ENCODE data around the gene ERP44.
A peak's percentile ranks its signal among the peaks of the same experiment; 100 is the strongest.
"Not testable (repeated sequence)": the region's sequence is repeated elsewhere in the genome, so short reads cannot be mapped to it uniquely, and the experiment has no call there.

ERP44 gene

DNA sequence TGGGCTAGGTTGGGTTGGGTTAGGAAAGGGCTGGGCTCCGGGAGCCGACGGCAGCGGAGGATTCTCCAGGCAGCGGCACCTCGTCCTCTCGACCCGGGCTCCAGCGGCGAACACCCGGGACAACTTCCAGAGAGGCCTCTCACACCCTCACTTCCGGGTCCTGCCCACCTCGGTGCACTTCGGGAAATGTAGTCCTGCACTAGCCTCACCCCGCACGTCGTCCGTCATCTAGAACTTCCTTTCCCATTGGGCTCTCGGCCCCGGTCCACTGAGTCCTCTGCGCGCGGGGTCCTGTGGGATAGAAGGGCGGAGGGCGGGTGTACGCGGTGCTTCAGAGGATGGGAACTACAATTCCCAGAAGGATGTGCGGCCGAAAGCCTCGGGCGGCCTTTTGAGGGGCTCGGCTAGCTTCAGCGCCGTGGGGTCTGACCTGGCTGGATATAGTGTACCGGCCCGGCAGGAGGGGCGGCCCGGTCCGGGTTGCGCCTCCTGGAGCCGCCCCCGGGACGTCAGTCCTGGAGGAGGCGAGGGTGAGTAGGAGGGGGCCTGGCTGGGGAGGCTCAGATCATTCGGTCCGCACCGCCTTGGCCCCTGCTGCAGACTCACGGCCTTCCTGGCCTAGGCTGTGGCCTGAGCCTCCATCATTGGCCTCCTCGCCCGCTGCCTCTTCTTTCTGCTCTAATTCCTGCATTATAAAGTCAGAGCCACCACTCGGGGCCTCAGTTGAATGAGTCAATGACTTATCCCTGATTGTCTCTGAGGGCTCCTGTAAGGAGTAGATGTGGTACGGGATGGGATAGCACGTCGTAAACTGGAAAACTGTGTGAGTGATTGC is at the start of gene ERP44, which contains the start of gene INVS:
TSS of gene ERP44 (minus strand) at position 114 of the 835 bp plus-strand sequence. CDS start 160 bp downstream, outside the sequence.
TSS of gene INVS (plus strand) at position 357 of the 835 bp plus-strand sequence. CDS start 5,279 bp downstream, outside the sequence.
- peak; percentile 98 for DNase-seq

DNA sequence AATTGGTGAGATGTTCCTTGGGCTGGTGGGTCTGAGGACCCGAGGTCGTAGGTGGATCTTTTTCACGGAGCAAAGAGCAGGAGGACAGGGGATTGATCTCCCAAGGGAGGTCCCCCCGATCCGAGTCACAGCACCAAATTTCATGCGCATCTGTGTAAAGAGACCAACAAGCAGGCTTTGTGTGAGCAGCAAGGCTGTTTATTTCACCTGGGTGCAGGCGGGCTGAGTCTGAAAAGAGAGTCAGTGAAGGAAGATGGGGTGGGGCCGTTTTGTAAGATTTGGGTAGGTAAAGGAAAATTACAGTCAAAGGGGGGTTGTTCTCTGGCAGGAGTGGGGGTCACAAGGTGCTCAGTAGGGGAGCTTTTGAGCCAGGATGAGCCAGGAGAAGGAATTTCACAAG is 47.2 kb upstream of the ERP44 start:
- not testable (repeated sequence) for DNase-seq

DNA sequence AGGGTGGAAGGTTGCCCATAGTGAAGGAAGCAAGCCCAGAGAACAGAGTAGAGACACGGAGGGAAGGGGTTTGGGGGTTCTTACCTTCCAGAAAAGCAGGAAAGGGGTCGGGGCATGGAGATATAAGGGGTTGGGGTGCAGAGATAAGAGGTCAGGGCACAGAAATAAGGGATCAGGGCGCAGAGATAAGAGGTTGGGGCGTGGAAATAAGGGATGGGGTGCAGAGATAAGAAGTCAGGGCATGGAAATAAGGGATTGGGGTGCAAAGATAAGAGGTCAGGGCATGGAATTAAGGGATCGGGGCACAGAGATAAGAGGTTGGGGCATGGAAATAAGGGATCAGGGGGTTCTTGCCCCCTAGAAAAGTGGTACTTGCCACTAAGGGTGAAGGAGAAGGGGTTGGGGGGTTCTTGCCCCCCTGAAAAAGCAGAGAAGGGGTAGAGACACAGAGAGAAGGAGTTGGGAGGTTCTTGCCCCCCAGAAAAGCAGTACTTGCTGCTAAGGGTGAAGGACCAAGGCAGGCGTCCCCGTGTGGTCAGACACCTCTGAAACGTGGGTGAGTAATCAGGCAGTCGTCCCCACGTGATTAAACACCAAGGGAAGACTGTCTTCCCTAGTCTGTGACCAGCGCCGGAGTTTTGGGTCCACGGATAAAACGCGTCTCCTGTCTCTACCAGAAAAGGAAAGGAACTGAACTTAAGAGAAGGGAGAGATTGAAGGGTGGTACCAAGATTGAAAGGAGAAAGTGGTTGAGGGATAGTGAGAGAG is 46.6 kb upstream of the ERP44 start:
- not testable (repeated sequence) for DNase-seq

DNA sequence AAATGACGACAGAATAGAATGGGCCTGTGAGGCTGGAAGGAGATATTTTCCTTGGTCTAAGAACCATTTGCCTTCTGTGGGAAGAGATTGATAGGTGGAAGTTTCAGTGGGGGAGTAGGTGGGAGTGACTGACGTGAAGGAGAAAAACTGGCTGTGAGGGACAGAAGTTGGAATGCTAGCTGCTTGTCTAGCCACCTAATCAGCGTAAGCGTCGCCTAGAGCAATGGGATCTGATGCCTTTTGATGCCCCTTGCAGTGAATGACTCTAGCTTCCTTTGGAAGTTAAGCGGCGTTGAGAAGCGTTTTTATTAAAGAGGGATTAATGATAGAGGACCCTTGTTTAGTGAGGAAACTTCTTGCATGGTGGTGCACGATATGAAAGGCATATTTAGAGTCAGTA is 43.1 kb upstream of the ERP44 start:
- DNase-seq, result not testable (repeated sequence)

DNA sequence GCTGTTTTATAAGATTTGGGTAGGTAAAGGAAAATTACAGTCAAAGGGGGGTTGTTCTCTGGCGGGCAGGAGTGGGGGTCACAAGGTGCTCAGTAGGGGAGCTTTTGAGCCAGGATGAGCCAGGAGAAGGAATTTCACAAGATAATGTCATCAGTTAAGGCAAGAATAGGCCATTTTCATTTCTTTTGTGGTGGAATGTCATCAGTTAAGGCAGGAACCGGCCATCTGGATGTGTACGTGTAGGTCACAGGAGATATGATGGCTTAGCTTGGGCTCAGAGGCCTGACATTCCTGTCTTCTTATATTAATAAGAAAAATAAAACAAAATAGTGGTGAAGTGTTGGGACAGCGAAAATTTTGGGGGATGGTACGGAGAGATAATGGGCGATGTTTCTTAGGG is 41.5 kb upstream of the ERP44 start:
- not testable (repeated sequence) for DNase-seq

DNA sequence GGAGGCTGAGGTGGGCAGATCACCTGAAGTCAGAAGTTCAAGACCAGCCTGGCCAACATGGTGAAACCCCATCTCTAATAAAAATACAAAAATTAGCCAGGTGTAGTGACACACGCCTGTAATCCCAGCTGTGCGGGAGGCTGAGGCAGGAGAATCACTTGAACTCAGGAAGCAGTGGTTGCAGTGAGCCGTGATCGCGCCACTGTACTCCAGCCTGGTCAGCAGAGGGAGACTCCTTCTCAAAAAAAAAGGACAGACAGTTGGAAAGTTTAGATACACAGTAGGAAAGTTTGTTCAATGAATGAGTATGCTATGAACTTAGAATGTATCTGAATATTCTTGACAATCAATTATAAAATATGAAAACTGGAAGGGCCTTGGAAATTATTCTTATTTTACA is 38.0 kb upstream of the ERP44 start:
- DNase-seq, result not testable (repeated sequence)

DNA sequence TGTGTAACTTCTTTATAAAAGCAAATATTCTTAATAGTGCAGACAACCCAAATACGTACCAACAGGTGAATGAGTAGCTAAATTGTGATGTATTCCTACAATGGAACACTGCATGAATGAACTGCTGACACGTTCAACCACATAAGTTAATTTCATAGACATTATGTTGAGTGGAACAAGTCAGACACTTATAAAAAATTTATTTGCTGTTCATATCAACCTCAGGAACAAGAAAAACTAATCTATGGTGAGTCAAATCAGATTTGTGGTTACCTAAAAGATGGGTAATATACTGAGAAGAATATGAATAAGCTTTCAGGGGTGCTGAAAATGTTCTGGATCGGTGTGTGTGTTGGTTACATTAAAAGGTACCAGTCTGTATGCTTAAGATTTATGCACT is 35.9 kb upstream of the ERP44 start:
- no peak for DNase-seq

DNA sequence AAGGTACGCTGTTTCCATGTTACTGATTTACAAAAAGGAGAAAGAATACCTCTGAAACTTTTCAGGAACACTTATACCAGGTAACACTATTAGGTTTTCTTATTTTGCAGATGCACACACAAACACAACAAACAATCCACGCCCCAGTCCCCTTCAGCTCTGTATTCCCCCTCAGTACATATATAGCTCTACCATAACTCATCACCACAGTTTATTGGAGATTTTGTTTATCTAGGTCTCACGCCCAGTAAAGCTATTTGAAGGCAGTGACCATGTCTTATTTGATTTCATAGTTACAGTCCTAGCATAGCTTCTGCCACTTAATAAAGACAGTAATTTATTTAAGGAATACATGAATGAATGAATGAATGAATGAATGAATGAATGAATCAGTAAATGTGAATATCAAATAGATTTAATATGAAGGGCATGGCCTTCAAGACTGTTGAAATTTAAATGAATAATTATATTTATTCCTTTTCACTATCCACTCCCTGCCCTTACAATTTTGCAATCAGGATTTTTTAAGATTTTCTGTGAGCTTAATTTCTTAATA is 33.2 kb upstream of the ERP44 start:
- DNase-seq, result no peak

DNA sequence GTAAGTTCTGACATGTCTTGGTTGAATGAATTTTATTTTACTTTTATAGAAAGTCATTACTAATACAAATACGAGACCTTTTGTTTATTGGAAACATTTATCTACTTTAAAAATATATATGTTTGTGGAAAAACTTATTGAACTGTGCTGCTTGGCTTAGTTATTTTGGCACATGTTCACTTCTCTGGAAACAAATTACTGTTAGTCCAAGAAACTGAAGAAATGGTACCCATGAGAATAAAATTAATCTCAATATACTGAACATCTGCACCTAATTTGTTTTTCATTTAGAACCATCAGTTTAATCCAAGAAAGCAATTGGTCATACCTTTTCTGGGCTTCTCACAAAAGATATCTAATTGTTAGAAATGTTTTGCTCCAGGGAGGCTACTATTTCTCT is 32.4 kb upstream of the ERP44 start:
- DNase-seq, result no peak

DNA sequence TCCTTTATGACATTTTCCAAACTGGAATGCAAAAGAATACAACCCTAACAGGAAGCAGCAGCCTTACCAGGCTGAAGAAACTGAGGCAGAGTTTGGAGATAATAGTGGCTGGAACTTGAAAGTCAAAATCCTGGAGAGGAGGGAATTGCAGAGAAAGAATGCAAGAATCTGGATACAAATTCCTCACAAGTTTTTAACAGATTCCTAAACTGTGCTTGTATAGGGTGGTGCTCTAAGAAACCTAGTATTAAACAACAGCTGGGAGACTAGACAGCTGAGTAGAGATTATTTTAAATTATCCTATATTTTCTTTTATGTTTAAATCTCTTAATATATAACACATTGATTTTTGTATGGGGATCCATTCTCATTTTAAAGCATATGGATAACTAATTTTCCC is 31.0 kb upstream of the ERP44 start:
- DNase-seq, result no peak

DNA sequence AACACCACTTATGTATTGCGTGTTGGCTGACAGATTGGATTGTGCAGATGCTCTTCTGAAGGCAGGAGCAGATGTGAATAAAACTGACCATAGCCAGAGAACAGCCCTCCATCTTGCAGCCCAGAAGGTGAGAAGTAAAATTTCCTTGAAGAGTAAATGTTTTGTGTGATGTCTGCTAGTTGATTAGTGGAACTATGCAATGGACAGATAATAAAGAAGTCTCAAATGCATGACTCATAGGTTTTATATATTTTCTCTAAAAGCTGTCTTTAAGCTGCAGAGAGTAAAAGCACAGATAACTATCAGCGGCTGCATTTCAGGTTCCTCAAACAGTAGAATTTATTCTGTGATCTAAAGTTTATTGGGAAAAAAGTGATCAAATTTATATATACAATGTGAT is 27.6 kb upstream of the ERP44 start:
- DNase-seq, result no peak

DNA sequence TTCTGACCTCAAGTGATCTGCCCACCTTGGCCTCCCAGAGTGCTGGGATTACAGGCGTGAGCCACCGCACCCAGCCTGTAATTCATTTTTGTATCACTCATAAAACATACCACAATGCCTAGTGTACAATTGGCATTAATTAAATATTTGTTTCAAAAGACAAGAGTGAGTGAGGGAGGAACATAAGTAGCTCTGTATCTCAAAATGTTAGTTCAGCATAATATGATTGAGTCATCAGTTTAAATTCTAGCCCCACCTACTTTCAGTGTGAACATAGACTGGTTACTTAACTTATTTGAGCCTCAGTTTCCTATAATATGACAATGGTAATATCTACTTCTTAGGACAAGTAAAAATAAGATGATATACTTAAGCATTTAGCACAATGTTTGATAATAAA is 27.1 kb upstream of the ERP44 start:
- no peak for DNase-seq

DNA sequence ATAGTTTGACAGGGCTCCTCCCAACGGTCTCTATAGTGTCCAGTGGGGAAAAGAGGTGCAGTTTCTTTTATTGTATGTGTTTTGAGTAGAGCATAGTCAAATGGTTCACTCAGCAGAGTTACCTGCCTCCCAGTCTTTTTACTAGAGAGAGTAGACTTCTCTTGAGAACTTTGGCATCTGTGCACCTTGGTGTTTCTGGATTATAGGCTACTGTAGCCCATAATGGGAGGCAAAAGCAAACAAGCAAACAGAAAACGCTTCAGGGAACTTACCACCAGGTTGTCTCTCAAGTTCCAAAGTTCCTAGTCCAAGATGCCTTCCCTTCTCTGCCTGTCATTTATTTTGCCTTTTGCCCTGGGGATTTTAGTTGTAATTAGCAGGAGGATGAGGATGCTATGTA is 26.4 kb upstream of the ERP44 start:
- no peak for DNase-seq

DNA sequence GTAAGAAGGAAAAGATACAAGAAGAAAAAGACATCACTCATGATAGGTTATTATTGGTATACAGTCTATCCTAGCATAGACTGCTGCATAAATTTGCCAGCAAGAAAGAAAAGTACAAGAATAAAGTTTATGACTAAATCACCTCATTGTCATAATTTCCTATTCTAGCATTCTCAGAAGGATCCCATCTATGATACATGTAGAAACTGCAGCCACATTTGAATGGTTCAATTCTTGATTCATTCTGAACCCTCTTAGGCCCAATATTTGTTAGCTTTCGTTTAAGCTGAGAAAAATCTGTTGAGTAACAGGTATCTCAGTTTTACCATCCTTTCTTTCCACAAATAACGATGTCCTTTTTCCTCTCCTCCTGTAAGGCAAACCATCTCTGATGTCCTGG is 21.5 kb upstream of the ERP44 start:
- DNase-seq, result no peak

DNA sequence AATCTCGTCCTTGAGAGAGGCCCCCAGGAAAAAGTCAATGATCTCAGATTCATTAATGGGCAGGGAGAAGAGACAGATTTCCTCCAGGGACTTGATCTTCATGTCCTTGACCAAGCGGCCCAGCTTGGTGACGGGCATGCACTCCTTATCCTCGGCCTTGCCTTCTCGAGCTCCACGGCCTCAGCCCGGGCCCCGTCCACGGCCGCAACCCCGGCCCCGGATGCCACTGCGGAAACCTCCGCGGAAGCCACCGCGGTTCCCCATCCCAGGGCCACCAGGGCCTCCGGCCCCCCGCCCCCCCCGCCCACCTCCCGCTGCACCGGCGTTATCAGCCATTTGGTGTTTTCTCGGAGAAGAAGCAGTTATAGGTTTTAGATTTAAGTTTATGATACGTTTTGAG is 18.5 kb upstream of the ERP44 start:
- no peak for DNase-seq

DNA sequence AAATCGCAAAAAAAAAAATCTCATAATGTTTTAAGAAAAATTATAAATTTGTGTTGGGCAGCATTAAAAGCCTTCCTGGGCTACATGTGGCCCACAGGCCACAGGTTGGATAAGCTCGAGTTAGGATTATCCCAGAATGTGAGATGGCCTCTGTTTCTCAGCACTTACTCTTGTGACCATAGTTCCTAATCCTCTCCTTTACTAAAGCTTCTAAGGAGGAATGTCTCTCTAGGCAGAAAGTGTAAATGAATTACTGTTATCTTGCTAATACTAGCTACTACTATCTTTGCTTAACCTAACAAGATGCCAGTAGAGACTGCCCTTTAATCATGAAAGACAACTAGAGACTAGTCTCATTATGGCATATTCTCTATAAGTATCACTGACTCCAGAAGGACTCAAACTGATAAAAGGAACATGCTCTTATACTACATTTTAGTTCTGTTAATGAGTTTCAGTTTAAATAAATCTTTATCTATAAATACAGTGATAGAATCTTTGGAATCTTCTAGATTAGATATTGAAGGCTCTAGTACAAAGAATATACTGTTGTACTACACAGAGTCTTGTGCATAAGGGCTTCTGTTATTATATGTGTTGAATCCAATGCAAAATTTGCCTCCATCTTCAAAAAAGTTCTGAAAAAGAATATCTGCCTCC is 14.0 kb upstream of the ERP44 start:
- no peak for DNase-seq

DNA sequence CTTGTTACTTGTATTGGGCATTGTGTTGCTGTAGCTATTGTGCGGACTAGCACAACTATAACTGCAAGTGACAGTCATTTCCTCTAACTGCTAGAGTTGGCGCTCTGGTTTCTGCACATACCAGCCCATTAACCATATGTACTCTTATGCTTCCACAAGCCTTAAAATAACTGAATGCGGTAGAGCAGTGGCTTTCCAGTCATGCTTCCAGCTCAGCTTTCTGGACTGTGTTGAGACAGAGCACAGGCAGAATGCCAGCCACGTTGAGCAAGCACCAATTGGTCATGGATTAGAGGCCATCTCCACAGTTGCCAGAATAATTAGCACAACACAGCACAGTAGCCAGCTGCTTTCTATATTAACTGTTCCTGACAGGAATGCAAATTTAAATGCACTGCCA is 12.4 kb upstream of the ERP44 start:
- DNase-seq, result peak; percentile 8

DNA sequence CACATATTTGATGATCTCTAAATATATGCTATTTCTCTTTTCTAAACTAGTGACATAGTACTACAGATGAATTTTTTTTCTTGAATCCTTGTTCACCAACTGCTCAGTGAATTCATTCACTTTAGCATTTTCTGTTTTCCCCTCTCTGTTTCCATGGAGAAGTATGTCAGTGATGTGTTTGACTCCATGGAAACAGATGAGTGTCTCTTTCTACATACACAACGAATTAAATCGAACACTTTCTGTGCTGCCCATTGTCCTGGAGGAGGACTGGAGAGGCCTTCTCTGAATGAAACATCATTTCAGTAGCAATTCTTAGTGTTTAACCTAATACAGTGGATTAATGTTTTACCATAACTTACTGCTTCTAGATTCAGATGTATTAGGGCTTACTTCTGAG is 9.8 kb upstream of the ERP44 start:
- DNase-seq, result peak; percentile 6

DNA sequence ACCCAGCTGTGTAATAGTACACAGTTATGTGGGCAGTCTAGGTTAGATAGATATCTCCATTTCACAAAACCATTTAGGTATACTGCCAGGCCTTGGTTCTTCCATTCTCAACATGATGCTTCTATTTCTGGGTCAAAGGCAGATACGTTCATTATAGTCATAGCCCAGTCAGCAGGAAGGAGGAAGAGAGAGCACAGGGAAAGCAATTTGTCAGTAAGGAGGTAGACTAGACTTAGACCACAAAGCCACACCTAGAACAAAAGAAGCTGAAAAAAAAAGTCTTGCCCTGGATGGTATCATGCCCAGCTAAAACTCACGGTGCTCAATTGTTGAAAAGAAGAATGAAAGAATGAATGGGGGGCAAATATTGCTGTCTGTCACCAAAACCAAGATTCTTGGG is 7.8 kb upstream of the ERP44 start:
- no peak for DNase-seq

DNA sequence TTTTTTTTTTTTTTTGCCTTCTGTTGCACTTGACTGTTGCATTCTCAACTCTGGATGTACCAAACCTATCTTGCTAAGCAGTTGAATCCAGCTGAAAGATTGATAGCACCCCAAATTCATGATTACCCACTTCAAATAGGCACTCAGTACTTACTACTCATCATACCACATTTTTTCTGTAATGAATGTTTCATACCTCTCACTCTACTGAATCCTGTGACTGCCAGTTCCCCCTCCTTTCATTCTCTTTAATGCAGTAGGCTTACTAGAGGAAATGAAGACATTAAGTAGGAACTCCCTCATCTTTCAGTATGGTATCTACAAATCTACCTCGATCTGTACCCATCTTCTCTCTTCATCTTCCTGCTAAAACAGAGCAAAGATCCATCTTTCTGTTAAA is 7.1 kb upstream of the ERP44 start:
- DNase-seq, result no peak

DNA sequence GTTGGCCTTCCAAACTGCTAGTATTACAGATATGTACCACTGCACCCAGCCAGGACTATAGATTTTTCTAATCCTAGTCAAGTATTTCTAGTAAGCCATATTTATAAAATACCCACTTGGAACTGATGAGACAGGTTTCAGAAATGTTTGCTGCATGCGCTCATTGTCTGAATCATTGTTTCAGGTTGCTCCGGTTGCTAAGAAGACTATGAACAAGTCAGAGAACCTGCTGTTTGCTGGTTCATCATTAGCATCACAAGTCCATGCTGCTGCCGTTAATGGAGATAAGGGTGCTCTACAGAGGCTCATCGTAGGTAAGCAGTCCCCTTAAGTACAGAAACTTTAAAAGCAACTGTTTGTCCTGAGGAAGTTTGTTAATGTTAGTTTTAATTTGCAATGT is 5.5 kb upstream of the ERP44 start:
- no peak for DNase-seq

DNA sequence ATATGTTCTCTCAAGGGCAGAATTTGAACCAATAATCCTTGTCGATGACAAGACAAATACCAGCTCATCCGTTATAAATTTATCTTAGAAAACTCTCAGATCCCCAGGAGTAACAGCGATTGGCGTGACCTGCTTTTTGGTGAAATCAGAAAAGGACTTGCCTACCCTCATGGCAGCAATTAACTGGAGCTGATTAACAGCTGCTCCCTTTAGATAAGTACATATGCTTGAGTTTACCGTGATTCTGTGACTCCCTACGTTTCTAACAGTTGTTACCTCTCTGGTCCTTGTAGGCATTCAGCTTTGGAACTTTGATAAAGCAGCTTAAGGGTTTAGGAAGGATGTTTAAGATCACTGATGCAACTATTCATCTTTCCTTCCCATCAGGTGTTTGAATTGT is 2.8 kb upstream of the ERP44 start:
- no peak for DNase-seq

DNA sequence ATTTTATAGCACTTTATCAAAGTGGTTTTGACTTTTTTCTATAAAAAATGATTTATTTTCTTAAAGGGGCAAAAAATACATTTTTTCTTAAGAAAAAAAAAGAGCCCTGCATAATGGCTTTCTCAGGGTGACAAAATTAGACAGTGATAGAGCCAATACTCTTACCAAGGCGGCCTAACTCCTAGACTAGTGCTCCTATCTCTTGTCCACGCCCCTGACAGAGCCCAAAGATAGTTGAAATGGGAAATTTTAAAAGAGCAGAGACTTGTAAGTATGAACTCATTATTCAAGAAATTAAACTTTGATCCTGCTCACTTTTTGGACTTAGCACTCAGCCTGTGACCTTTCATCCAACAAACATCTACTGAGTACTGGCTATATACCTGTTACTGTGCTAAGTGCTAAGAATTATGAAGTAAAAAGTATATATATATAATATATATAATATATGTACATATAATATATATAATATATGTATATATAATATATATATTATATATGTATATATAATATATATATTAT is 1.4 kb upstream of the ERP44 start:
- DNase-seq, result no peak
